Progenitor cell of endocrine pancreas (in vitro differentiated cells): Measurements from ENCODE around the gene CUL4A. TPM values are rescaled to one million over a fixed set of nuclear protein-coding genes. Genes with fewer than 3 reads are reported as not detected.

Source experiments
- DNase-seq: peaks from one replicate; pipeline ENCODE4 v3.0.0; 2021; ENCODE audit warnings: low spot score; ENCODE audit not compliant: unreplicated experiment
- H3K27ac Mint-ChIP-seq: 2 replicates; pipeline ENCODE4 v1.8.0; 2021; ENCODE audit warnings: mild to moderate bottlenecking, moderate library complexity, mixed read lengths
- H3K27me3 Mint-ChIP-seq: 2 replicates; pipeline ENCODE4 v1.8.0; 2021; ENCODE audit warnings: mixed read lengths
- H3K36me3 Mint-ChIP-seq: 2 replicates; pipeline ENCODE4 v1.8.0; 2022; ENCODE audit warnings: mixed read lengths; ENCODE audit not compliant: insufficient read depth
- H3K4me1 Mint-ChIP-seq: 2 replicates; pipeline ENCODE4 v1.8.0; 2021; ENCODE audit warnings: low read depth, mixed read lengths
- H3K4me3 Mint-ChIP-seq: 2 replicates; pipeline ENCODE4 v1.8.0; 2021; ENCODE audit warnings: low read depth, mild to moderate bottlenecking, moderate library complexity, mixed read lengths
- H3K9me3 Mint-ChIP-seq: 2 replicates; pipeline ENCODE4 v1.8.0; 2021; ENCODE audit warnings: low read depth, mixed read lengths
- CTCF ChIP-seq: fragments of 200-600 bp; sonication (generic); IDR thresholded peaks from one replicate; pipeline ENCODE4 v1.5.0; 2021; ENCODE audit warnings: antibody characterized with exemption, mild to moderate bottlenecking; ENCODE audit not compliant: unreplicated experiment
- total RNA-seq: library from RNA; stranded (reverse); gene quantifications from 2 replicates; pipeline ENCODE4 v1.2.1, GENCODE V29; 2021

CUL4A gene
- total RNA-seq, 1 donor from 2014 or later = 77.1 TPM

DNA sequence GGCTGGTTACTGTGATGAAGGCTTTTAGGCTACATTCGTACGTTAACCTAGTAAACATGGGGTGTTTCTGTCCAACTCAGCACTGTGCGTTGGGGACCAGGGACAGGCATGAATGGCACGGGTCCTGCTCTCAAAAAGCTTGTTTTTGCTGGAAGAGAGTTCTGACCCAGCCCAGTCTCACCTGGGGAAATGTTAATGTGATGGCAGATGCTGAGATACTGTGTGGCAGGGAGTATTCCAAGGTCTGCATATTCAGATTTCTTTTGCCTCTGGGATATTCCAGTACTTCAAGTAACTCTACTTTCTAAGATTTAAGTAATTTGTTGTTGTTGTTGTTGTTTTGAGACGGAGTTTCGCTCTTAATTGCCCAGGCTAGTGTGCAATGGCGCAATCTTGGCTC lies 13.7 kb downstream of the CUL4A start:
- H3K27me3 Mint-ChIP-seq = no peaks in the 10 kb centered on the region
- no peak for DNase-seq
- no peak overlapping the region for H3K4me3 Mint-ChIP-seq
- H3K4me1 Mint-ChIP-seq = peaks cover 5% of the 10 kb centered on the region
- TF ChIP-seq CTCF = no peak
- no peak overlapping the region for H3K27ac Mint-ChIP-seq
- peaks cover 21% of the 10 kb centered on the region for H3K36me3 Mint-ChIP-seq
- H3K9me3 Mint-ChIP-seq = no peaks in the 10 kb centered on the region

DNA sequence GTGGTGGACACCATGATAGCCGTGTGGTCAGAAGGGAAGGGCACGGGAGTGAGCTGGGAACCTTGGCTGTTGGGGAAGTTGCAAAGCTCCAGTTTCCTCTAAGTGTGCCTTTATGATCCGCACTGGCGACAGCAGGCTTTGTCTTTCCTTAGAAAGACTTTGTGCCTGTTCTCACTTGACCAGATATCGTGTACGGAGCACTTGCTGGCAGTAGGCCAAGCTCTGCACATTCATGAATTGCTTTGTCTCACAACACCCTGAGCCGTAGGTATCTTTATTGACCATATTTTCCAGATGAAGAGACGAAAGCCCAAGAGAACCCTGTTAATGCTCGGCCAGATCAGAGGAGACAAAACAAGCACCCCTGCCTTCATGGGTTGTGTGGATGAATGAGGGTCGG lies 15.1 kb downstream of the CUL4A start:
- Mint-ChIP-seq H3K27ac (peak overlapping the region; percentile 47), H3K4me3 (no peak overlapping the region), H3K9me3 (no peaks in the 10 kb centered on the region), H3K4me1 (peaks cover 5% of the 10 kb centered on the region), H3K36me3 (peaks cover 28% of the 10 kb centered on the region), H3K27me3 (no peaks in the 10 kb centered on the region)
- no peak for TF ChIP-seq CTCF
- DNase-seq = no peak

GRCh38 chr13:113225515-113225914 lies 16.1 kb downstream of the CUL4A start:
- Mint-ChIP-seq H3K27me3 (no peaks in the 10 kb centered on the region), H3K4me1 (no peaks in the 10 kb centered on the region), H3K36me3 (peaks cover 33% of the 10 kb centered on the region), H3K4me3 (no peak overlapping the region), H3K9me3 (no peaks in the 10 kb centered on the region), H3K27ac (no peak overlapping the region)
- no peak for TF ChIP-seq CTCF
- no peak for DNase-seq

DNA sequence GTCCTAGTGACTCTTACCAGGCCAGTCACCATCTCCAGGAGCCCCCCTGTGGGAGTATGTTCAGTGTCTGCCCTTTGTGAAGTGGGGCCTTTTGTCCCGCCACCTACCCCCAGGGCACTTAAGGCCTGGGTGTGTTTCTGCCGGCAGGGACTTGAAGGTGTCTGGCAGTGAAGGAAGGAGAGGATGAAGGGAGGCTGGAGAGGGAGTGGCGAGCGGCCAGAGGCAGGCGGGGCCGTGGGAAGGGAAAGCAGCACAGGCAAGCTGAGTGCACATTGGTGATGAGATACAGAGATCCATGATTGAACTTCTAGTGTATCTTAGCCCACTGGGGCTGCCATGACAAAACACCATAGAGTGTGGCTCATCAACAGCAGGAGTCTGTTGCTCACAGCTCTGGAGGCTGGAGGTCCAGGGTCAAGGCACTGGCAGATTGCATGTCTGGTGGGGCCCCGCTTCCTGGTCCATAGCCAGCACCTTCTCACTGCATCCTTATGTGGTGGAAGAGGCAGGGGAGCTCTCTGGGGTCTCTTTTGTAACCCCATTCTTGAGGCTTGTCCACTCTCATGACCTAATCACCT lies 17.5 kb downstream of the CUL4A start:
- Mint-ChIP-seq H3K4me3 (no peak overlapping the region), H3K4me1 (no peaks in the 10 kb centered on the region), H3K9me3 (no peaks in the 10 kb centered on the region), H3K27ac (no peak overlapping the region), H3K36me3 (peaks cover 29% of the 10 kb centered on the region), H3K27me3 (no peaks in the 10 kb centered on the region)
- DNase-seq = no peak
- no peak for TF ChIP-seq CTCF

DNA sequence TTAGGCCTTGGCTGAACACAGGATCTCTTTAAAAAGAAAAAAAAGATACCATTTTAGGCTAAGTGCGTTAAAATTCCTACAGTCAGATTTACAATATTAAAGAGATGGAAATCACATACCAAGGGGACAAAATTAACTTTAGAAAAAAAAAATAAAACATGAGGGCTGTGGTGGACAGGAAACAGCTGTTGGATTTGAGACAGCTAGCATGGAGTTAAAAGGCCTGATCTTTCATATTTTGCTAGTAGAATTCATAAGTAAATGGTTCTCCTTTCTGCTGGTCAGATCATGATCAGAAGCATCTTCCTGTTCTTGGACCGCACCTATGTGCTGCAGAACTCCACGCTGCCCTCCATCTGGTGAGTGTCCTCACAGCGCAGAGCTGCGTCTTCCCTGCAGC lies 19.7 kb downstream of the CUL4A start:
- DNase-seq = no peak
- Mint-ChIP-seq H3K4me1 (no peaks in the 10 kb centered on the region), H3K27me3 (no peaks in the 10 kb centered on the region), H3K4me3 (no peak overlapping the region), H3K36me3 (peaks cover 24% of the 10 kb centered on the region), H3K9me3 (no peaks in the 10 kb centered on the region), H3K27ac (no peak overlapping the region)
- TF ChIP-seq CTCF = no peak
